HG02938 (cell line): Measurements from ENCODE around the gene DNAL4.

ENCODE experiments used
- ATAC-seq: cut with Tn5 transposase; IDR thresholded peaks from one replicate; pipeline ENCODE4 v1.9.1; 2021; ENCODE audit warnings: mild to moderate bottlenecking, moderate library complexity; ENCODE audit not compliant: unreplicated experiment

Gene DNAL4

GRCh38 chr22:38760477-38761201, 33.3 kb downstream of the DNAL4 start:
- ATAC-seq, result no peak

GRCh38 chr22:38759005-38759404, 34.9 kb downstream of the DNAL4 start:
- no peak for ATAC-seq

- no peak for ATAC-seq
Observed at GRCh38 chr22:38758276-38758945, 35.5 kb downstream of the DNAL4 start.

- no peak for ATAC-seq
Observed at GRCh38 chr22:38757464-38757757, 36.5 kb downstream of the DNAL4 start.

- no peak for ATAC-seq
Observed at GRCh38 chr22:38756711-38757463, 37.1 kb downstream of the DNAL4 start.

GRCh38 chr22:38755911-38756532, 37.9 kb downstream of the DNAL4 start, which contains the start of gene SUN2:
SUN2 (minus strand) TSS chr22:38755998; CDS start chr22:38752628, 3,370 bp downstream.
- ATAC-seq, result peak; percentile 58

GRCh38 chr22:38755155-38755910, 38.6 kb downstream of the DNAL4 start:
- peak; percentile 23 for ATAC-seq

- ATAC-seq, result no peak
Observed at GRCh38 chr22:38754751-38755154, 39.2 kb downstream of the DNAL4 start.

- no peak for ATAC-seq
Observed at GRCh38 chr22:38753948-38754750, 39.8 kb downstream of the DNAL4 start.

- peak; percentile 39 for ATAC-seq
Observed at GRCh38 chr22:38751422-38752346, 42.3 kb downstream of the DNAL4 start.

GRCh38 chr22:38751066-38751421, 42.9 kb downstream of the DNAL4 start:
- ATAC-seq, result no peak

- no peak for ATAC-seq
Observed at GRCh38 chr22:38750638-38751037, 43.3 kb downstream of the DNAL4 start.

- no peak for ATAC-seq
Observed at GRCh38 chr22:38750104-38750503, 43.8 kb downstream of the DNAL4 start.

- no peak for ATAC-seq
Observed at GRCh38 chr22:38748487-38749136, 45.3 kb downstream of the DNAL4 start.

GRCh38 chr22:38745676-38746460, 48.1 kb downstream of the DNAL4 start:
- ATAC-seq, result no peak

- ATAC-seq, result no peak
Observed at GRCh38 chr22:38744981-38745380, 49.0 kb downstream of the DNAL4 start.

GRCh38 chr22:38742176-38742942, 51.6 kb downstream of the DNAL4 start:
- no peak for ATAC-seq
